Thyroid gland (tissue), 4 donors: ENCODE results near the gene C11orf71.

Source experiments
- POLR2A ChIP-seq, 2 donors: fragments of 450-650 bp; IDR thresholded peaks; one replicate each; pipeline ENCODE4 v1.6.1; 2017; ENCODE audit warnings: antibody characterized with exemption in 2 of 2, mild to moderate bottlenecking in 2 of 2, moderate library complexity in 1 of 2
- TF ChIP-seq, protein P1 (sequence below), 6 experiments: fragments of 200-600 bp in 3 of 6; fragments of 450-650 bp in 3 of 6; sonication (generic) in 3 of 6; IDR thresholded peaks; one replicate each; pipeline ENCODE4 v1.5.1; 2016 to 2019; ENCODE audit warnings: antibody characterized with exemption in 6 of 6, mild to moderate bottlenecking in 2 of 6, inconsistent platforms in 1 of 6, moderate library complexity in 1 of 6

DNA sequence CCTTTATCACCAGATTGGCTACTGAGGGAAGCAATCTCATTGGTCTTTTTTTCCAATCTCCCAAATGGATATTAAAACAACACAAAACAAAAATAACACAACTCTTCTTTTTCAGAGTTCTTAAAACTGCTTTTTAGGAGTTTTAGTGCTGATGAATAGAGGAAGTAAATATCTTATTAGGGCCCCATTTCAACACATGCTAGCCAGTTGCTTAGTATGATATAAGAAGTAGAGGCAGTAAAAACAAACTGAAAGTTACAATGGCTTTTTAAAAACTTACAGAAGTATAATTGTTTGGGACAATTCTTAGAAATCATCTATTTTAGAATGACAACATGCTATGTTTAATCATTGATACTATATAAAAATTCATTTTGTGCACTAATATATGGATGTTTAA, 3.4 kb downstream of the C11orf71 start:
- TF ChIP-seq, protein P1, sequence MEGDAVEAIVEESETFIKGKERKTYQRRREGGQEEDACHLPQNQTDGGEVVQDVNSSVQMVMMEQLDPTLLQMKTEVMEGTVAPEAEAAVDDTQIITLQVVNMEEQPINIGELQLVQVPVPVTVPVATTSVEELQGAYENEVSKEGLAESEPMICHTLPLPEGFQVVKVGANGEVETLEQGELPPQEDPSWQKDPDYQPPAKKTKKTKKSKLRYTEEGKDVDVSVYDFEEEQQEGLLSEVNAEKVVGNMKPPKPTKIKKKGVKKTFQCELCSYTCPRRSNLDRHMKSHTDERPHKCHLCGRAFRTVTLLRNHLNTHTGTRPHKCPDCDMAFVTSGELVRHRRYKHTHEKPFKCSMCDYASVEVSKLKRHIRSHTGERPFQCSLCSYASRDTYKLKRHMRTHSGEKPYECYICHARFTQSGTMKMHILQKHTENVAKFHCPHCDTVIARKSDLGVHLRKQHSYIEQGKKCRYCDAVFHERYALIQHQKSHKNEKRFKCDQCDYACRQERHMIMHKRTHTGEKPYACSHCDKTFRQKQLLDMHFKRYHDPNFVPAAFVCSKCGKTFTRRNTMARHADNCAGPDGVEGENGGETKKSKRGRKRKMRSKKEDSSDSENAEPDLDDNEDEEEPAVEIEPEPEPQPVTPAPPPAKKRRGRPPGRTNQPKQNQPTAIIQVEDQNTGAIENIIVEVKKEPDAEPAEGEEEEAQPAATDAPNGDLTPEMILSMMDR (IDR thresholded peaks at IDR 0.05): no peak
- no peak for TF ChIP-seq POLR2A (IDR thresholded peaks at IDR 0.05)
